ENCODE measurements around the gene SMARCA2. TPM values are rescaled to one million over a fixed set of nuclear protein-coding genes. Genes with fewer than 3 reads are reported as not detected.
A peak's percentile ranks its signal among the peaks of the same experiment; 100 is the strongest.

The SMARCA2 gene
- total and polyA plus RNA-seq, 2 donors (not counting 1 experiment from before 2014, with no cell fraction given), result 75.3 to 250 TPM

DNA sequence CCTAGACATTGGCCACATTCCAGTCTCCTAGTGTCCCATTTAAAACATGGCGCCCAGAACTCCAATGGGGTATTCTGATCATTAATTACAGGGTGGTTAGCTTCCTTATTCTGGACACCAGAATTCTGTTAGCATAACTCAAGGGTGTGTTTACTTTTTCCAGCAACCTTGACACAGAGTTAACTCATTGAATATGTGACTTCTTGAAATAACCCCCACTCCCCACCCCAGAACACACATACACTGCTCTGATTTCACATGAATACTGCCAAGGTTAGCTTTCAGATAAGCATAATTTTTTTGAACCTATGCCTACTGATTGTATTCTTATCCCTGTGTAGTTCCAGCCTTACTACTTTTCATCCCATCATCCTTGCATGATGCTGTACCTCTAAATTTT, 151.1 kb downstream of the SMARCA2 start:
- Histone ChIP-seq H3K79me2 (ENCODE audit: control insufficient read depth, insufficient read depth, low read length) (peaks cover 64% of the 10 kb centered on the region), H3K9ac (ENCODE audit: low read length) (no peak overlapping the region), H3K9me3 (ENCODE audit: control extremely low read depth in 1 of 3, control insufficient read depth in 2 of 3, insufficient read depth in 1 of 3, low read length in 2 of 3) (no peaks in the 10 kb centered on the region), H4K20me1 (ENCODE audit: control insufficient read depth, insufficient read depth, low read length, poor library complexity, severe bottlenecking) (peaks cover 8% of the 10 kb centered on the region), H3K4me2 (replicated peaks; ENCODE audit: low read depth, low read length, poor library complexity, severe bottlenecking) (no peak overlapping the region), H3K27me3 (replicated peaks in 1 of 4; ENCODE audit: control extremely low read depth in 1 of 4, control insufficient read depth in 3 of 4, insufficient read depth in 4 of 4, low read length in 3 of 4) (no peaks in the 10 kb centered on the region), H3K4me1 (ENCODE audit: control insufficient read depth in 2 of 2, insufficient read depth in 2 of 2, low read length in 2 of 2) (no peaks in the 10 kb centered on the region), H2AFZ (ENCODE audit: insufficient read depth, low read depth, low read length, poor library complexity, severe bottlenecking) (no peak overlapping the region), H3K4me3 (ENCODE audit: control extremely low read depth in 1 of 5, extremely low read depth in 1 of 5, insufficient read depth in 1 of 5, low read depth in 2 of 5, low read length in 4 of 5) (no peak overlapping the region), H3K27ac (ENCODE audit: low read length in 2 of 2) (no peak overlapping the region), H3K36me3 (replicated peaks in 1 of 2; ENCODE audit: control extremely low read depth in 1 of 2, control insufficient read depth in 1 of 2, extremely low read depth in 1 of 2, insufficient read depth in 2 of 2, low read length in 1 of 2) (peaks cover 6 to 77% of the 10 kb centered on the region in 2 experiments)
- ATAC-seq (ENCODE audit: low read depth), result no peak
- WGBS (ENCODE audit: insufficient coverage), result no CpG with 5 or more reads among the region's 1 CpG
- H3K27me3 Mint-ChIP-seq, result no peaks in the 10 kb centered on the region
- CTCF ChIA-PET, result interaction anchor here (1.0 to 1.3 kb wide), 2 partner anchors 15 to 49 kb away, joined by 3 read pairs; no protein-coding TSS in a partner anchor
- H3K4me3 Mint-ChIP-seq, result no peak overlapping the region
- TF ChIP-seq EZH2 (IDR thresholded peaks at IDR 0.05; ENCODE audit: borderline replicate concordance, insufficient read depth, low read depth, low read length, poor library complexity, severe bottlenecking) (no peak), CTCF (IDR thresholded peaks at IDR 0.05) (no peak)
- H3K4me1 Mint-ChIP-seq, result peaks cover 5% of the 10 kb centered on the region
- POLR2A ChIA-PET, result no interaction called here
- intact Hi-C loops (cut with micrococcal nuclease), result no loop called here
- H3K9me3 Mint-ChIP-seq (ENCODE audit: insufficient read depth), result no peaks in the 10 kb centered on the region
- H3K27ac Mint-ChIP-seq, result peak overlapping the region; percentile 28
- no peak for DNase-seq

DNA sequence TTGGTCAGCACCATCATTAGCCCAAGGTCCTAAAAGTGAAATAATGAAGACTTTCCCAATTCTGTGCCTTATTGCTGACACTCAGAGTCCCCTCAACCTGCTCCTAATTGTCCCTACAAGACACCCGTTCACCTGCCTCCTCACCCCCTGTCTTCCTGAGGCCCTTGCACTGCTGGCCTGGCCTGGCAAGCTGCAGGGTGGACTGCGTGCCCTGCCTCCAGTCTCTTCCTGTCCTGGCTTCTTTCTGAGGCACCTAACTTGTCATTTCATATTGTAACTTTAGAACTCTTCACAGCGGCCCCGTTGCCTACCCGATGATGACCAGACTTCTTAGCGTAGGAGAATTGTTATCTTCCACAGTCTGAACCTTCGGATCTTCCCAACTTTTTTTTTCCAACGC, 153.9 kb downstream of the SMARCA2 start:
- no peaks in the 10 kb centered on the region for H3K4me1 ChIP-seq (ENCODE audit: control insufficient read depth in 2 of 2, insufficient read depth in 2 of 2, low read length in 2 of 2)
- no peaks in the 10 kb centered on the region for H3K27me3 ChIP-seq (replicated peaks in 1 of 4; ENCODE audit: control extremely low read depth in 1 of 4, control insufficient read depth in 3 of 4, insufficient read depth in 4 of 4, low read length in 3 of 4)
- CTCF ChIA-PET, result interaction anchor here (0.6 kb wide), 1 partner anchor 13 kb away, joined by 3 read pairs; no protein-coding TSS in a partner anchor
- no peaks in the 10 kb centered on the region for H3K9me3 Mint-ChIP-seq (ENCODE audit: insufficient read depth)
- H3K4me3 ChIP-seq (ENCODE audit: control extremely low read depth in 1 of 5, extremely low read depth in 1 of 5, insufficient read depth in 1 of 5, low read depth in 2 of 5, low read length in 4 of 5), result no peak overlapping the region
- H2AFZ ChIP-seq (ENCODE audit: insufficient read depth, low read depth, low read length, poor library complexity, severe bottlenecking), result no peak overlapping the region
- H3K9ac ChIP-seq (ENCODE audit: low read length), result no peak overlapping the region
- ATAC-seq (ENCODE audit: low read depth) (no peak), DNase-seq (no peak)
- POLR2A ChIA-PET, result no interaction called here
- no peak overlapping the region for H3K27ac Mint-ChIP-seq
- 94% methylated on average over 6 of the region's 8 CpGs for WGBS (ENCODE audit: insufficient coverage)
- no peaks in the 10 kb centered on the region for H3K27me3 Mint-ChIP-seq
- H4K20me1 ChIP-seq (ENCODE audit: control insufficient read depth, insufficient read depth, low read length, poor library complexity, severe bottlenecking), result peaks cover 23% of the 10 kb centered on the region
- no peak overlapping the region for H3K4me2 ChIP-seq (replicated peaks; ENCODE audit: low read depth, low read length, poor library complexity, severe bottlenecking)
- H3K79me2 ChIP-seq (ENCODE audit: control insufficient read depth, insufficient read depth, low read length), result peaks cover 49% of the 10 kb centered on the region
- peaks cover 4% of the 10 kb centered on the region for H3K4me1 Mint-ChIP-seq
- H3K36me3 ChIP-seq (replicated peaks in 1 of 2; ENCODE audit: control extremely low read depth in 1 of 2, control insufficient read depth in 1 of 2, extremely low read depth in 1 of 2, insufficient read depth in 2 of 2, low read length in 1 of 2), result peaks cover 17 to 71% of the 10 kb centered on the region in 2 experiments
- H3K4me3 Mint-ChIP-seq, result no peak overlapping the region
- intact Hi-C loops (cut with micrococcal nuclease), result no loop called here
- H3K27ac ChIP-seq (ENCODE audit: low read length in 2 of 2), result no peak overlapping the region
- TF ChIP-seq CTCF (IDR thresholded peaks at IDR 0.05) (no peak), EZH2 (IDR thresholded peaks at IDR 0.05; ENCODE audit: borderline replicate concordance, insufficient read depth, low read depth, low read length, poor library complexity, severe bottlenecking) (no peak)
- no peaks in the 10 kb centered on the region for H3K9me3 ChIP-seq (ENCODE audit: control extremely low read depth in 1 of 3, control insufficient read depth in 2 of 3, insufficient read depth in 1 of 3, low read length in 2 of 3)
